Dedifferentiated amniotic fluid mesenchymal stem cell (primary cell): ENCODE results near the gene ADORA2B.
"Not testable (repeated sequence)": the region's sequence is repeated elsewhere in the genome, so short reads cannot be mapped to it uniquely, and the experiment has no call there.

Experiments
- DNase-seq: peaks from one replicate; pipeline ENCODE4 v3.0.0-alpha.2; 2016; ENCODE audit errors: extremely low spot score

The ADORA2B gene

DNA sequence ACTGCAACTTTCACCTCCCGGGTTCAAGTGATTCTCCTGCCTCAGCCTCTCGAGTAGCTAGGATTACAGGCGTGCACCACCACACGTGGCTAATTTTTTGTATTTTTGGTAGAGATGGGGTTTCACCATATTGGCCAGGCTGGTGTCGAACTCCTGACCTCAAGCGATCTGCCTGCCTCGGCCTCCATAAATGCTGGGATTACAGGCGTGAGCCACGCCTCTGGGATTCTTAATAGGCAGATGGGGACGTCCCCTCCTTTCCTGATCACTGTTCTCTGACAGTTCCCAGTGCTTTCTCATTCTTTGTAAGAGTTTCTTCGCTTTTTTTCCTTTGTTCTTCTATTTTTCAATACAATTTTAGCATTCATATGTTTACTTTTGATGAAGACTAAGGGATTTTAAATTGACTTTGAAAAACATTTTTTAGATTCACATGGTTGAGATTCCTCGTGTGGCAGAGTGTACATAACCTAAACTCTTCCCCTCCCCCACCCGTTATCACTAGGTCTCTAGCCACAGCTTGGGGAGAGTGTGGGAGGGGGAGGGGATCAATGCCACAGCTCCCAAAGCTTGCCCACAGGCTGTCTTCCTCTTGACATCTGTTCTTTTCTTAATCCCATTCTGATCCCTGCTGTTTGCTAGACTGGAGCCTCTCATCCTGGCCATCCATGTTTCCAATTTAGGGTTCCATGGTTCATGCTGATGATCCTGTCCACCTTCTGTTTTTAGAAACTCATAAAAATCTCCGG, 11.0 kb downstream of the ADORA2B start:
- DNase-seq: no peak

DNA sequence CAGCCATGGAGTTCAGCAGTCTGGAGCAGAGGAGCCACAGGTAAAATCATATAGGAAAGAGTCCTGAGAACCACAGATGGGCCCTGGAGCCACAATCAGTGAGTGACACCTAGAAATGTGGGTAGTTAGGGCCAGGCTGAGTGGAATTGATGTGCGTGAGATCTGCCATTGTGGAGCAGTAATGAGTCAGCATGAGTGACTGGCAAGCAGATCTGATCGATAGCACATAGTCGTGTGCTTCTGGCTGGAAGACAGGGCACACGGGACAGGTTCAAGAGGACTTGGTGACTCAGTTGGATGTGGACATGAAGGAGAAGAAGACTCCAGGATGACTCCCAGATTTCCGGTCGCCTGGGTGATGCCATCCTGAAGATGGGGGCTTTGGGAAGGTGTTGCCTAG, 12.3 kb downstream of the ADORA2B start:
- no peak for DNase-seq

DNA sequence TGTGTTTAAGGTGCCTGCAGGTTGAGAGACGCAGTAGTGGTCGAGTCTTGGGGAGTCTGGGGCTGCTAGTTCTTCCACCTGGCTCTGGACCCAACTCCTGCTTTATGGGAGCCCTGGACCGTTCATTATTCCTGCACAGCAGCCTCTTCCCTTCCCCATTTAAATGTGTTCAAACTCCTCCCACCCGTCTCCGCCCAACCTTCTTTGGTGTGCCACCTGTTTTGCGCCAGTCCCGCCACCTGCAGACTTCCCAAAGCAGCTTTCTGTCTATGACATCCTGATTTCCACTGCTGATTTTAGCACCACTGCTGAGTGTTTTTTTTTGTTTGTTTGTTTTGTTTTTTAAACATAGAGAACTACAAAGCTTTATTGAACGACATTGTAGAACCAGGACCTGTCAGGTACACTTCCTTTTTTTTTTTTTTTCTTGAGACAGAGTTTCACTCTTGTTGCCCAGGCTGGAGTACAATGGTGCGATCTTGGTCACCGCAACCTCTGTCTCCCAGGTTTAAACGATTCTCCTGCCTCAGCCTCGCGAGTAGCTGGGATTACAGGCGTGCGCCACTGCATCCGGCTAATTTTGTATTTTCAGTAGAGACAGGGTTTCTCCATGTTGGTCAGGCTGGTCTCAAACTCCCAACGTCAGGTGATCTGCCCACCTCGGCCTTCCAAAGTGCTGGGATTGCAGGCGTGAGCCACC, 12.8 kb downstream of the ADORA2B start:
- no peak for DNase-seq

DNA sequence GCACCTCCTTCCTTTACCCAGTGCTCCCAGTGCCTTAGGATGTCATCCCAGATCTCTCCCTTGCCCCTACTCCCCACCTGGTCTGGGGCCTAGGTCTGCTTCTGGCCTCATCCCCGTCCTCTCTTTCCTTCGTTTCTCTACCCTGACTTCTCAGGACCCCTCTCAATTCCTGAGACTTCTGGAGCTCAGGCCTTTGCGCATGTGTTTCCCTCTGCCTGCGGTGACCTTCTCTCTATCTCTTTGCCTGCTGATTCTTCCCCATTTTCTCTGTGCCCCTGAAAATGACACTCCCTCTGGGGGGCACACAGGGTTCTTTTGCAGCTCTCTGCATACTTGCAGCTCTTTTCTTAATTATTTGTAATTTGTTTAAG, 13.5 kb downstream of the ADORA2B start:
- DNase-seq: no peak

DNA sequence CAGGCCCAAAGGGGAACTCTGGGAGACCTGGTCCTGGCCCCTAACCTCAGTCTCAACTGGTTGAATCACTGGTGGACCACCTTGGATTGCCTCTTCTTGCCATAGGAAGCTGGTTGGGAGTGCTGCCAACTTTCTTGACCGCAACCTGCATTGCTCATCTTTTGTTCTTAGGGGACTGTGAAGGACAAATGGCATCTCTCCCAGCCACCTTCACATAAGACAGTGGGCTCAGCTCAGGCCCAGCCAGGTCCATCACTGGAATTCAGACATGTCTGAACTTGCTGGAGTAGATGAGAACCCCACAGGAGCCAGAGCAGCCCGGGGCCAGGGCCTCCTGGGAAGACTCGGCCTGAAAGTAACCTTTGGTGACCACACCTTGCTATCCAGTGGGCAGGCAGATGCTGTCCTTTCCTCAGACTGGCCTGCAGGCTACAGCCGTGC, 18.8 kb downstream of the ADORA2B start:
- DNase-seq: no peak

DNA sequence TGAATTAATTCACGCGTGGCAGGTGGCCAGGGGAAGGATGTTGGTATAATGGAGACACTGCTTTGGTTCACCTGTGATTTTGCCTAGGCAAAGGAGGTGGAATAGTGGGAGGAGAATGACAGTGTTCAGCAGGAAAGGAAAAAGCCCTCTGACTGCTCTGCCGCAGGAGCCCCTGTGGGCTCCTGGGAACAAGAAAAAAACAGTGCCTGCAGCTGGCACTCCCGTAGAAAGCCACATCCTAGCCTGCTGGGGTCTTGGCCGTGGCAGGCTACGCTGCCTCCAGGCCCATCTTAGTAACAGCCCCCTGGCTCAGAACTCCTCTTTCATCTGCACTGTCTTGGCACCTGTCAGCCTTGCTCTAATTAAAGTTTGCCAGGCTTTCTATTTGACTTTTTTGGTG, 20.6 kb downstream of the ADORA2B start:
- no peak for DNase-seq

DNA sequence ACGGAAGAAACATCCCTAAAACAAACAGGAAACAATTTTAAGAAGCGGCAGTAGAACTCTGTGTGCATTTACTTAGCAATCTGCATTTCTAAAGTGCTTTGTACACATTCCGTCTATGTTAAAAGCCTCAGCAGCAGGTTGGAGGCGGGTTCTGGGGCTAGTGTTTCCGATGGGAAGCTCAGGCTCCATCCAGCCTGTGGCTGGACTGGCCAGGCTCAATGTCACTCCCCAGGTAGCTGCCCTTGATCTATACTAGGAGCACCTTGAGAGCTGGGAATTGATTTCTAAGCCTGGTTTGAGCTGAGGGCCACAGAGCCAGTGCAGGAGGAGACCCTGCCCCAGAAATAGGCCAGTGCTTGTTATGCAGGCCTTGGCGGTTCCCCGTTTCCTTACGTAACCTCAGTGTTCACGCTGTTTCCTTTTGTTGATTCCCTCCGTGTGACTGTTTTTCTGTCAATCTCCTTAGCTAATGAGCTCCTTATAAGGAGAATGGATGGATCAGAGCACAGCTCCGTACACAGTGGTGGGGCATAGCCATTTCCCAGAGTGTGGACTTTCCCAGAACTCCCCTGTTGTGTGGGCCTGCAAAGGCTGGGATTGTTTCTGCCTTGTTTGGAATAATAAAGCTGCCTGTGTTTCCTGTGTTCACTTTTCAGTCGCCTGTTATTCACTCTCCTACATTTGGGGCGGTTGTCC, 21.4 kb downstream of the ADORA2B start:
- DNase-seq: no peak

DNA sequence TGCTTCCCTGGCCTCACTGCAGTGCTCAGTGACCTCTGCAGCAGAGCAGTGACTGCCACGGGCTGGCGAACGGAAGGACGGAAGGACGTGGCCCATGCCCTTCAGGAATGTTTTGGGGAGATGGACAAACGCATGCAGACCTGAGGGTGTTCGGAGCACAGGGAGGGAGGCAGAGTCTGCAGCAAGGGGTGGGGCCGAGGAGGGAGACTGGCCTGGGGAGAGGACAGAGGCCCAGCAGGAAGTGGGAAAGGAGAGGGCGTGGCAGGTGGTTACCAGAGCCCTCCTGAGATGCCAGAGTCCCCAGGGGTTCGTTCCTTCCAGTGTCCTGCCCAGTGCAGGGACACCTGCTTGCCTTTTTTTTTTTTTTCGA, 21.9 kb downstream of the ADORA2B start:
- no peak for DNase-seq

DNA sequence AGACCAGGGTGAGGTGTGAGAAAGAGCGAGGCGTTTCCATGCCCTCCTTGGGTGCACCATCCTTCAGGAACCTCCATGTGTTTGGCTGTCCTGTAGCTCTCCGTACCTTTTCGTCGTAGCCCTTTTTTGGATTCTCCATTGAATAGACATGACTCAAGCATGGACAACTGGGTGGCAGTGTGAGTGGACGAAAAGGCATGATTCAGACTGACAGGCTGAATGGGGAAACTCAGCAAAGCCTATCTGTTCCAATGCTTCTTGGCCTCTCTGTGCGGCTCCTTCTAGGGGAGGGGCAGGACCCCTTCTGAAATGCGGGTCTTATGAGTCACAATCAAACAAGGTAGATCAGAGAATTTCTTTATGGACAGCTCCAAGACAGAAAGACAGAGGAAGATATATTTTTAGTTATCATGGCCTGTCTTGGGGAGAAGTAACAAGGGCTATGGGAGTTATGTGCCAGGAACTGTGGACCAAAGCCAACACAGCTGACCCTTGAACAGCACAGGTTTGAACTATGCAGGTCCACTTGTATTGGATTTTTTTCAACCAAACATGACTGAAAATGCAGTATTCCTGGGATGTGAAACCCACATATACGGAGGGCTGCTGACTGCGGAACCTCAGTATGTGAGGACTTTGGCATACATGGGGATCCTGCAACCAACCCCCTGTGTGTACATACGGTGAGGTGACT, 22.9 kb downstream of the ADORA2B start:
- DNase-seq: no peak

DNA sequence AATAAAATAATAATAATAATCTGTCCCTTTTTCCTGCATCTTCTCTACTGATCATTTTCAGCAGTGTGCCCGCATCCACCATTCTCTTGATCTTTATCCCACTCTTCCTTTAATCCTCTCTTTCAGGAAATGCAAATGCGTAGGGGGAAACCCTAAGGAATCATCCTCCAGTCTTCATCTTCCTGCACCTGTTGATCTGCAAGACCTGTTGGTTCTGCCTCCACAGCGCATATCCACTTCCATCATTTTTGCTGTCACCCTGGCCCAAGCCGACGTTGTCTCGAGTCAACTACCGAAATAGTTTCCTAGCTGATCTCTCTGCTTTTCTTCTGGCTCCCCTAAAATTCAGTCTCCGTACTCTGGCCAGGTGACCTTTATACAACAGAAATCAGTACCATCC, 24.5 kb downstream of the ADORA2B start:
- DNase-seq: no peak

DNA sequence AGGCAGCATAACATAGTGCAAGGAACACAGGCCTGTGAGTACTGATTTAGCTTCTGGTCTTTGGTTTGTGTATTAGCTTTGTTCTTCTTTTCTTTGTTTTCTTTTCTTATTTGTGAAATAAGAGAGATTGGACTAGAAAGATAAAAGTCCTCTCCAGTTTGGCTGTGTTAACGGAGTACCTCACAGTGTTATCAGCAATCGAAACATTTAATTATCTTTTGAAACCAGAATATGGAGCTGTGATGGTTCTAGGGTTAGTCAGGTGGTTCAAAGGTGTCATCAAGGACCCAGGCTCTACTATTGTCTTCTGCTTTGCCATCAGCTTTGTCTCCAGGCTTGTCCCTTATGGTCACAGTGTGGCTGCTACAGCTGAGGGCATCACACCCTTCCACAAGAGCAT, 25.6 kb downstream of the ADORA2B start:
- no peak for DNase-seq

DNA sequence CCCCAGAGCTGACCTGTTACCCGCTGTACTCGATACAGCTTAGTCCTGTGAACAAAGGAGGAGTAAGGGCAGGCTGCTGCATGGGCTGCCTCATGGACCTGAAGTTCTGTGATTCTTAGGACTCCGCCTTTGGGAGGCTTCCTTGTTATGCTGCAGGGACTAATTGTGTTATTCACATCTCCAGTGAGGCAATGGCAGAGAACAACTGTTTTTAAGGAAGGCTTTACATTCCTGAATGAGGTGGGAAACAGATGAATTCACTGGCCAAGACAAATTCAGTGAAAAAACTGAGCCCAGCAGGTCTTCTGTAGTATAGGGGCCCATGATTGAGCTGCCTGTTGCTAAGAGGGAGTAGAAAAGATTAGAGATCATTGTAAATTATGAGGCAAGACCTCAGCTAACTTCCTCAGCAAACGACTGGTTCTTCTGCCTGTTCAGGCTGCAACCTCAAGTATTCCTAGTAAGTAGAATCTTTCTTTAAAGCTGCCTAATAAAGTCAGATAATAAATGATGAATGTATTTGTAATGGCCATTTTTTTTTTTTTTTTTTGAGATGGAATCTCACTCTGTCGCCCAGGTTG, 26.3 kb downstream of the ADORA2B start:
- no peak for DNase-seq

DNA sequence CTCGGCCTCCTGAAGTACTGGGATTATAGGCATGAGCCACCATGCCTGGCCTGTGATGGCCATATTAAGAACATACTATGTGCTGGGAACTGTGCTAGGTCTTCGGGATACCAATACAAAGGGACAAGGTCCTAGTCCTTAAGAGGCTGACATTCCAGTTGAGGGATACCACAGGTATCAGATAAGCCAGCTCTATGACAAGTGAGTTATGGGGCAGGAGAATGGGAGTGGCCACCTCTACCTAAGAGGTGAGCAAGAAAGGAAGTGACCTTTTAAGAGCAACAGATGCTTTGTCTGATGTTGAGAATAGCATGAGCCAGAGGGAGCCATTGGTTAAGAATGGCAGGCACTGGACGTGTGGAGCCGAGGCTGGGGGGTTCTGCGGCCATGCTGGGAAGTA, 27.0 kb downstream of the ADORA2B start:
- DNase-seq: no peak

DNA sequence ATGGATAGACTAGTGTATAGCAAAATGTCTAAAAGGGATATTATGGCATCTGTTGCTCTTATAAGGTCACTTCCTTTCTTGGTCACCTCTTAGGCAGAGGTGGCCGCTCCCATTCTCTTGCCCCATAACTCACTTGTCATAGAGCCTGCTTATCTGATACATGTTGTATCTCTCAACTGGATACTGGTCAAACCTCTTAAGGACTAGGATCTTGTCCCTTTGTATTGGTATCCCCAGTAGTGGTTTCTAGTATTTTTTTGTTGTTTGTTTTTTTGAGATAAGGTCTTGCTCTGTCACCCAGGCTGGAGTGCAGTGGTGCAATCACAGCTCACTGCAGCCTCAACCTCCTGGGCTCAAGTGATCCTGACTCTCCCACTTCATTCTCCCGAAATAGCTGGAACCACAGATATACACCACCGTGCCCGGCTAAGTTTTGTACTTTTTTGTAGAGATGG, 27.6 kb downstream of the ADORA2B start:
- no peak for DNase-seq

DNA sequence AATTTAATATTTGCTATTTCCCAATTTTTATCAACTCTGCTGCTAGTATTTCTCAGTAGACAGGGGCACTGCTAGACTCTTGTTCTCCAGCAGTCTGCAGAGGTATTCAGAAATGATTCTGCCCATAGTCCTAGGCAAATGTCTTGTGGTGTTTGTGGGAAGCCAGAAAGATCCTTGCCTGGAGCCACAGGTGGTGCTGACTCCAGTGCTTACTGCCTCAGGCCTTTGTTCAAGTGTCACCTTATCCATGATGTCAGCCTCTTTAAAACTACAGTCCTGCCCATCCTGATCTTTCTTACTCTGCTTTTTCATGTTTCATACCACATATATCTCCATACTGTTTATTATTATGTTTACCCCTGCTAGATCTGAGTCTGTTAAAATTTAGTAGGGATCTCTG, 28.1 kb downstream of the ADORA2B start:
- no peak for DNase-seq

DNA sequence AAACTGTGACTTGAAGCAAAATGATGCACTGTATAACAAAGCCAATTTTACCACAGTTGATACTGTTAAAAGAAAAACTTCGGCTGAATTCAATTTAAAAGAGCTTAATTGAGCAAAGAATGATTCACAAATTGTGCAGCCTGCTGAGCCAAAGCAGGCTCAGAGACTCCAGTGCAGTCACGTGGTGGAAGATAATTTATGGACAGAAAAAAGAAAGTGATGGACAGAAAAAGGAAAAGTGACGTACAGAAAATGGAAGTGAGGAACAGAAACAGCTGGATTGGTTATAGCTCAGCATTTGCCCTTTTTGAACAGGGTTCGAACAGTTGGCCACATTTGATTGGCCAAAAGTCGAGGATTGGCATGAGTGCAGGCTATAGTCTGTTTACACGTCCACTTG, 28.9 kb downstream of the ADORA2B start:
- no peak for DNase-seq

DNA sequence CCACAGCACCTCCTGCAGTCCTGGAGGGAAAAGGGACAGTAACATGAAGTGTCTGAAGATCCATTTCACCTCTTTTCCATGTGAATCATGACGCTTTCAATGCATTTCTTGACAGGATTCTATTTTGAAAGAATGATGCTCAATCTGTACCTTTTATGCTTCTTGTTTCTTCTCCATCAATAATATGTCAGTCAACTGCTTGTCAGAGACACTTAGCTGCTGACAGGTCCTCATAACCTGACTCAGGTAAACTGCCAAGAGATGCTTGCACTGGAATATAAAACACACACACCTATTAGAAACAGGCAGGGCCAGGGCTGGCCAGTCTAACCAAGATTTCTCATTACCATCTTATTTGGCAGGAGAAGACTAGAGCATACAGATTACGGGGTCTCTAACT, 33.0 kb downstream of the ADORA2B start:
- DNase-seq: no peak

DNA sequence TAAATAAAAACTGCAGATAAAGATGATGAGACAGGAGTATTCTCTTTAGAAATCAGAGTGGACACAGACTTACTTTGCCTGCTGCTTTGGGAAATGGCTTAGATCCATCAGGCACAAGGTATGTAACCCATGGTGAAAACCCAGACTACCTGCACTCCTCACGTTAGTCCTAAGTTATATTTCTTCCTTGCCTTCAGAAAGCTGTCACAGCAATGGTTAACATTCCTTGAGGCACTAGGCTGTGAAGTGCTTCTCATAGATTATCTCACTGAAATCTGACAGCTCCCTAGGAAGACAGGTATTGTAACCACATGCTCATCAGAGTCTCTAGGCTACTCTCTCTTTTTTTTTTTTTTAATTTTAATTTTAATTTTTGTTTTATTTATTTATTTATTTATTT, 33.7 kb downstream of the ADORA2B start:
- no peak for DNase-seq

DNA sequence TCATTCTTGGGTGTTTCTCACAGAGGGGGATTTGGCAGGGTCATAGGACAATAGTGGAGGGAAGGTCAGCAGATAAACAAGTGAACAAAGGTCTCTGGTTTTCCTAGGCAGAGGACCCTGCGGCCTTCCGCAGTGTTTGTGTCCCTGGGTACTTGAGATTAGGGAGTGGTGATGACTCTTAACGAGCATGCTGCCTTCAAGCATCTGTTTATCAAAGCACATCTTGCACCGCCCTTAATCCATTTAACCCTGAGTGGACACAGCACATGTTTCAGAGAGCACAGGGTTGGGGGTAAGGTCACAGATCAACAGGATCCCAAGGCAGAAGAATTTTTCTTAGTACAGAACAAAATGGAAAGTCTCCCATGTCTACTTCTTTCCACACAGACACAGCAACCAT, 34.1 kb downstream of the ADORA2B start:
- DNase-seq: not testable (repeated sequence)

DNA sequence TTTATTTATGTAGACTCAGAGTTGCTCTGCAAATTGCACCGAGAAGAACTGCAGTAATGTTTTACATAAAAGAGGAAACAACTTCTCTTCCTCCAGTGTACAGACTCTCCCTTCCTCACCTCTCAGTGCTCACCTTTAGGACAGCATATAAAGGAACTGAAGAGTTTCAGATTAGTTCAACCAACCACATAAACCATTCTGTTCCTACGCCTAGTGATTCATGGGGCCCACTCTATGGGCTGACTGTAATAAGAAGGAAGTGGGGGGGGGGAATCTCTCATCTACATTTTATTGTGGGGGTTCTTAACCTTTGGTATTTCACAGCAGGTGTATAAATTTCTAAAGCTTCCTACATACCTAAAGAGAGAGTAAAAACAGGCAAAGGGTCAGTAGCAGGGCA, 36.3 kb downstream of the ADORA2B start:
- no peak for DNase-seq

DNA sequence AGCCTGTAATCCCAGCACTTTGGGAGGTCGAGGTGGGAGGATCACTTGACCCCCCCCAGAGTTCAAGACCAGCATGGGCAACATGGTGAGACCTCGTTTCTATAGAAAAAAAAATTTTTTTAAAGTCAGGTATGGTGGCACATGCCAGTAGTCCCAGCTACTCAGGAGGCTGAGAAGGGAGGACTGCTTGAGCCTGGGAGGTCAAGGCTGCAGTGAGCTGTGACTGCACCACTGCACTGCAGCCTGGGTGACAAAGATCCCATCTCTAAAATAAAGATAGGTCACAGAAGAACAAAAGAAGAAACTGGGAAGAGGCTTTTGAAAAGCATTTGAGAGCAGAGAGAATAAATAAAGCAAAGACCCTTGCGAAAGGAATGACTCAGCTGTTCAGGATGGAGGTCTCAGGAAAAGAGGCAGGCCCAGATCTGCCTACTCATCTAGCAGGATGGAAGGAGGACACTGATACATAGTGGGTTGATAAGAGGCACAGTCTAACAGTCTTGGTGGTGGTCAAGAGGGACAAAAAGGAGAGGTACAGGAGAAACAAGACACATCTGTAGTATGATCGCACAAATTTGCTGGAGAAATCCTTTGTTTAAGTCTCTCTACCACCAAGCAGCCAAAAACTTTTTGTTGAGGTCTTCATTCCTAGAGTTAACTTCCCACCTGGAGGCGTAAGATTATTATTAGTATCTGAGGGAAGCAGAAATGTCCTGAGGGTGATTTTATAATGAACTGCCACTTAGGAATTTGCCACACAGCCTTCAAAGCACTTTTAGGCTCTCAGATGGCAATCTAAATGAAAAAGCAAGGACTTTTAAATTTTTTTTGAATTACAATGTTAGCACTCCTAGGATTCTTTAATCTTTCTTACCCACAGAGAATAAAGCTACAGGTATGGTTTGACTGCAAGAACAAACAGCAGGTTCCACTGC, 37.0 kb downstream of the ADORA2B start:
- no peak for DNase-seq
